PC-3 (cell line): ENCODE results near the gene ACO2. TPM values are rescaled to one million over a fixed set of nuclear protein-coding genes. Genes with fewer than 3 reads are reported as not detected.

Source experiments
- ATAC-seq: fragments of 200-7000 bp; cut with Tn5 transposase; 2 replicates; pipeline ENCODE4 v1.9.1; 2020; ENCODE audit warnings: mild to moderate bottlenecking, moderate library complexity
- BruUV-seq: library from RNA; stranded (reverse); fragments of 400-500 nt; replicated peaks from 2 replicates; lab custom pipeline; 2021; lab: Mats Ljungman, UMichigan
- CTCF ChIA-PET: fragments of 300-600 bp; sonication (Branson Sonifier 250); formaldehyde crosslinking; loops from one replicate; lab custom pipeline; 2022; ENCODE audit warnings: antibody characterized with exemption; lab: Charles Lee
- POLR2A ChIA-PET: fragments of 300-600 bp; sonication (Branson Sonifier 250); formaldehyde crosslinking; loops from one replicate; lab custom pipeline; 2022; ENCODE audit warnings: antibody characterized with exemption; ENCODE audit not compliant: unreplicated experiment; lab: Charles Lee
- DNase-seq: peaks from one replicate; pipeline ENCODE4 v3.0.0-alpha.2; 2015
- H2AFZ ChIP-seq: fragments of 300-600 bp; sonication (generic); 2 replicates; pipeline ENCODE4 v1.6.0; 2016; ENCODE audit warnings: antibody characterized with exemption, low read length
- H3F3A ChIP-seq: fragments of 300-600 bp; sonication (generic); one replicate; pipeline ENCODE4 v1.6.0; 2017; ENCODE audit warnings: antibody characterized with exemption, low read length, control low read depth, mild to moderate bottlenecking; ENCODE audit not compliant: unreplicated experiment
- H3K27ac ChIP-seq: fragments of 300-600 bp; sonication (generic); 2 replicates; pipeline ENCODE4 v1.5.1; 2016; ENCODE audit warnings: mild to moderate bottlenecking, low read length
- H3K27me3 ChIP-seq: fragments of 300-600 bp; sonication (generic); 2 replicates; pipeline ENCODE4 v1.6.1; 2016; ENCODE audit warnings: low read length, mixed read lengths
- H3K36me3 ChIP-seq: fragments of 300-600 bp; sonication (generic); 2 replicates; pipeline ENCODE4 v1.6.1; 2016; ENCODE audit warnings: low read depth, mixed run types, low read length, mixed read lengths
- H3K4me1 ChIP-seq: fragments of 300-600 bp; sonication (generic); 2 replicates; pipeline ENCODE4 v1.5.1; 2016; ENCODE audit warnings: low read length; ENCODE audit not compliant: insufficient read depth
- H3K4me2 ChIP-seq: fragments of 300-600 bp; sonication (generic); 2 replicates; pipeline ENCODE4 v1.6.0; 2016; ENCODE audit warnings: low read length
- H3K4me3 ChIP-seq: fragments of 300-600 bp; sonication (generic); 2 replicates; pipeline ENCODE4 v1.5.1; 2016; ENCODE audit warnings: mild to moderate bottlenecking, low read length, mixed read lengths
- H3K79me2 ChIP-seq: fragments of 300-600 bp; sonication (generic); 2 replicates; pipeline ENCODE4 v1.6.1; 2017; ENCODE audit warnings: low read length, mixed read lengths
- H3K9ac ChIP-seq: fragments of 300-600 bp; sonication (generic); 2 replicates; pipeline ENCODE4 v1.6.0; 2016; ENCODE audit warnings: mild to moderate bottlenecking, low read length
- H3K9me2 ChIP-seq: fragments of 300-600 bp; sonication (generic); replicated peaks from 2 replicates; pipeline ENCODE4 v1.6.1; 2016; ENCODE audit warnings: mixed run types, low read length, mixed read lengths
- H3K9me3 ChIP-seq: fragments of 300-600 bp; sonication (generic); 2 replicates; pipeline ENCODE4 v1.6.1; 2016; ENCODE audit warnings: low read length, mixed read lengths
- H4K20me1 ChIP-seq: fragments of 300-600 bp; sonication (generic); 2 replicates; pipeline ENCODE4 v1.6.1; 2016; ENCODE audit warnings: low read length, mixed read lengths
- CTCF ChIP-seq: fragments of 300-600 bp; sonication (generic); conservative IDR thresholded peaks from 2 replicates; pipeline ENCODE4 v1.5.1; 2017; ENCODE audit warnings: antibody characterized with exemption, low read depth, mild to moderate bottlenecking, low read length
- EZH2 ChIP-seq: fragments of 300-600 bp; sonication (generic); IDR thresholded peaks from one replicate; pipeline ENCODE4 v1.6.1; 2017; ENCODE audit warnings: antibody characterized with exemption, mild to moderate bottlenecking, low read length; ENCODE audit not compliant: unreplicated experiment
- EZH2phosphoT487 ChIP-seq: fragments of 300-600 bp; sonication (generic); IDR thresholded peaks from 2 replicates; pipeline ENCODE4 v1.6.1; 2018; ENCODE audit warnings: mild to moderate bottlenecking, antibody characterized with exemption, low read length, borderline replicate concordance
- intact Hi-C: fragments of 100-400 bp; cut with micrococcal nuclease; formaldehyde crosslinking; loops from 2 replicates; pipeline ENCODE4 v1.9.0; 2023
- total RNA-seq: library from RNA; depleted of rRNA; stranded (reverse); fragments of >200 nt; gene quantifications from 2 replicates; pipeline ENCODE4 v1.2.3, GENCODE V29; 2014

Gene ACO2
- total RNA-seq, 1 experiment from 2014 or later = 130 TPM

- POLR2A ChIA-PET = no interaction called here
- no peaks in the 10 kb centered on the region for H3K4me1 ChIP-seq
- no peaks in the 10 kb centered on the region for H3K27me3 ChIP-seq
- no TSS peak for BruUV-seq
- H3K9me2 ChIP-seq = no peaks in the 10 kb centered on the region
- no peak for TF ChIP-seq EZH2phosphoT487
- TF ChIP-seq CTCF = peak; percentile 69
- TF ChIP-seq EZH2 = no peak
- H3K36me3 ChIP-seq = peaks cover 11% of the 10 kb centered on the region
- H2AFZ ChIP-seq = no peak overlapping the region
- DNase-seq (peak; percentile 58), ATAC-seq (peak; percentile 50; the same call in 1 of the 2 replicates)
- no peaks in the 10 kb centered on the region for H3K9me3 ChIP-seq
- H3K4me3 ChIP-seq = no peak overlapping the region
- peaks cover 5% of the 10 kb centered on the region; the same call in 1 of the 2 replicates for H3K79me2 ChIP-seq
- H3K9ac ChIP-seq = no peak overlapping the region
- no peak overlapping the region for H3K27ac ChIP-seq
- CTCF ChIA-PET = no interaction called here
- H4K20me1 ChIP-seq = no peaks in the 10 kb centered on the region
- intact Hi-C loops = no loop called here
- H3K4me2 ChIP-seq = no peak overlapping the region
- H3F3A ChIP-seq = no peaks in the 10 kb centered on the region
Measured at GRCh38 chr22:41532908-41533825, 64.2 kb downstream of the ACO2 start.

- Histone ChIP-seq H3K4me2 (no peak overlapping the region), H2AFZ (no peak overlapping the region), H3K4me3 (no peak overlapping the region), H4K20me1 (no peaks in the 10 kb centered on the region), H3K79me2 (peaks cover 13% of the 10 kb centered on the region; the same call in 1 of the 2 replicates), H3F3A (no peaks in the 10 kb centered on the region), H3K9ac (no peak overlapping the region), H3K9me2 (no peaks in the 10 kb centered on the region), H3K27me3 (no peaks in the 10 kb centered on the region), H3K9me3 (no peaks in the 10 kb centered on the region), H3K36me3 (peaks cover 13% of the 10 kb centered on the region), H3K4me1 (no peaks in the 10 kb centered on the region), H3K27ac (no peak overlapping the region)
- TF ChIP-seq EZH2phosphoT487 (no peak), CTCF (no peak), EZH2 (no peak)
- POLR2A ChIA-PET = no interaction called here
- no TSS peak for BruUV-seq
- no peak for ATAC-seq
- CTCF ChIA-PET = interaction anchor here (0.7 kb wide), 1 partner anchor 69 kb away, joined by 6 read pairs; no protein-coding TSS in a partner anchor
- intact Hi-C loops = no loop called here
- DNase-seq = no peak
Measured at GRCh38 chr22:41534219-41534618, 65.3 kb downstream of the ACO2 start.

- CTCF ChIA-PET = interaction anchor here (0.6 kb wide), 1 partner anchor 87 kb away, joined by 4 read pairs; no protein-coding TSS in a partner anchor
- no peak overlapping the region for H3K4me2 ChIP-seq
- no TSS peak for BruUV-seq
- no peaks in the 10 kb centered on the region for H3K9me2 ChIP-seq
- no peaks in the 10 kb centered on the region for H3K9me3 ChIP-seq
- intact Hi-C loops = no loop called here
- no peak overlapping the region for H3K9ac ChIP-seq
- TF ChIP-seq EZH2phosphoT487 = no peak
- peak; percentile 33; the same call in 1 of the 2 replicates for TF ChIP-seq CTCF
- H3F3A ChIP-seq = no peaks in the 10 kb centered on the region
- H3K4me3 ChIP-seq = no peak overlapping the region
- no peaks in the 10 kb centered on the region for H3K4me1 ChIP-seq
- H3K36me3 ChIP-seq = peaks cover 13% of the 10 kb centered on the region
- DNase-seq (peak; percentile 37), ATAC-seq (peak; percentile 71)
- H3K27me3 ChIP-seq = no peaks in the 10 kb centered on the region
- H4K20me1 ChIP-seq = no peaks in the 10 kb centered on the region
- no peak overlapping the region for H2AFZ ChIP-seq
- peaks cover 23% of the 10 kb centered on the region for H3K79me2 ChIP-seq
- POLR2A ChIA-PET = no interaction called here
- no peak overlapping the region for H3K27ac ChIP-seq
Measured at GRCh38 chr22:41535244-41535643, 66.3 kb downstream of the ACO2 start.
